Heart left ventricle (tissue), 13 donors: ENCODE measurements around the gene UBE2Q2.

Experiments used
- POLR2A ChIP-seq, 2 donors: fragments of 450-650 bp; IDR thresholded peaks; one replicate each; pipeline ENCODE4 v1.6.1; 2017; ENCODE audit warnings: antibody characterized with exemption in 2 of 2, mild to moderate bottlenecking in 2 of 2, moderate library complexity in 2 of 2
- TF ChIP-seq, protein P1 (sequence below), 12 donors: fragments of 200-600 bp; sonication (generic) in 4 of 12; IDR thresholded peaks; one replicate each; pipeline versions ENCODE4 v1.5.0 to v1.8.0; 2018 to 2022; ENCODE audit warnings: antibody characterized with exemption in 12 of 12, mild to moderate bottlenecking in 5 of 12
- donor health status: ischemic (EF 13 %, LVEDD 7.1; RV severe dilation, severe dysfunction).
- donor health status: DM: no; HTN: yes; CAD: no.
- donor health status: DM: no; HTN: no; CAD: no.
- donor health status: ischemic (EF 25% LVEDD 6.9; RV normal size, moderate dysfunction).
- donor health status: ischemic (EF 25% LVEDD 5.7; RV mildly dilated, moderate dysfunction).
- donor health status: ischemic (EF 35%, LVEDD 5.7; RV mildly dilated, moderate dysfunction).
- donor health status: nonischemic (EF 11% LVEDD 7.7; RV severe dilation, severe dysfunction).
- donor health status: DM: yes; HTN: yes; CAD: no.
- donor health status: PGD.
- donor health status: ischemic (EF 29% LVEDD 5.4; RV normal size, mild dysfunction).
- donor health status: nonischemic (EF 23%, LVEDD 6.1; RV moderate dilation, normal function).

DNA sequence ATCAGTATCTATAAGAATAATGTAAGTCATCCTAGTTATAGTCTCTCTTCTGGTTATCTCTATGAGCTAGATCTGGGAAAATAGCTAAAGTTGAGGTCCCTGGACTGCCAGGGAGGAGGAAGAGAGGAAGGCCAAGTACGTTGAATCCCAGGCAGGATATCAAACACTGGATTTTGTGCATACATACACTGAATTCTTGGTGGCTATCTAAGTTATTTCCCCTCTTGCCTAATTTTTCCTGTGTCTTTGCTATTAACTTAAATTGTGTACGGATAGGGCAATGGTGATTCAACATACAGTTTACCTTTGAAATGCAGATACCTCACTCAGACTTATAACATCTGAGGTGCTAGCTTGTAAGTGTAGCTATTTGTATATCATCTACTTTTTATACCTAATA, 87.6 kb downstream of the UBE2Q2 start:
- TF ChIP-seq POLR2A (IDR thresholded peaks at IDR 0.05): no peak
- TF ChIP-seq, protein P1, sequence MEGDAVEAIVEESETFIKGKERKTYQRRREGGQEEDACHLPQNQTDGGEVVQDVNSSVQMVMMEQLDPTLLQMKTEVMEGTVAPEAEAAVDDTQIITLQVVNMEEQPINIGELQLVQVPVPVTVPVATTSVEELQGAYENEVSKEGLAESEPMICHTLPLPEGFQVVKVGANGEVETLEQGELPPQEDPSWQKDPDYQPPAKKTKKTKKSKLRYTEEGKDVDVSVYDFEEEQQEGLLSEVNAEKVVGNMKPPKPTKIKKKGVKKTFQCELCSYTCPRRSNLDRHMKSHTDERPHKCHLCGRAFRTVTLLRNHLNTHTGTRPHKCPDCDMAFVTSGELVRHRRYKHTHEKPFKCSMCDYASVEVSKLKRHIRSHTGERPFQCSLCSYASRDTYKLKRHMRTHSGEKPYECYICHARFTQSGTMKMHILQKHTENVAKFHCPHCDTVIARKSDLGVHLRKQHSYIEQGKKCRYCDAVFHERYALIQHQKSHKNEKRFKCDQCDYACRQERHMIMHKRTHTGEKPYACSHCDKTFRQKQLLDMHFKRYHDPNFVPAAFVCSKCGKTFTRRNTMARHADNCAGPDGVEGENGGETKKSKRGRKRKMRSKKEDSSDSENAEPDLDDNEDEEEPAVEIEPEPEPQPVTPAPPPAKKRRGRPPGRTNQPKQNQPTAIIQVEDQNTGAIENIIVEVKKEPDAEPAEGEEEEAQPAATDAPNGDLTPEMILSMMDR (IDR thresholded peaks at IDR 0.05): no peak
